ENCODE data around the gene NEO1. TPM values are rescaled to one million over a fixed set of nuclear protein-coding genes. Genes with fewer than 3 reads are reported as not detected.

The NEO1 gene
- total RNA-seq, 1 donor from 2014 or later, result 24.9 TPM

GRCh38 chr15:73035221-73035620 lies 17.0 kb upstream of the NEO1 start:
- H3K36me3 Mint-ChIP-seq (ENCODE audit: unreplicated experiment), result no peaks in the 10 kb centered on the region
- no peak overlapping the region for H3K4me3 Mint-ChIP-seq (ENCODE audit: unreplicated experiment)
- no peak for DNase-seq (ENCODE audit: extremely low spot score, unreplicated experiment)
- H3K27me3 Mint-ChIP-seq (ENCODE audit: unreplicated experiment), result peaks cover 47% of the 10 kb centered on the region
- H3K9me3 Mint-ChIP-seq (ENCODE audit: unreplicated experiment), result no peaks in the 10 kb centered on the region
- no peak for TF ChIP-seq CTCF (IDR thresholded peaks at IDR 0.05)
- H3K27ac Mint-ChIP-seq (ENCODE audit: unreplicated experiment), result no peak overlapping the region
- H3K4me1 Mint-ChIP-seq (ENCODE audit: unreplicated experiment), result no peaks in the 10 kb centered on the region

GRCh38 chr15:73038220-73038619 lies 14.0 kb upstream of the NEO1 start:
- no peaks in the 10 kb centered on the region for H3K36me3 Mint-ChIP-seq (ENCODE audit: unreplicated experiment)
- H3K4me1 Mint-ChIP-seq (ENCODE audit: unreplicated experiment), result no peaks in the 10 kb centered on the region
- H3K27ac Mint-ChIP-seq (ENCODE audit: unreplicated experiment), result no peak overlapping the region

GRCh38 chr15:73046073-73046472 lies 6.2 kb upstream of the NEO1 start:
- no peak overlapping the region for H3K27ac Mint-ChIP-seq (ENCODE audit: unreplicated experiment)
- no peak overlapping the region for H3K4me3 Mint-ChIP-seq (ENCODE audit: unreplicated experiment)
- H3K4me1 Mint-ChIP-seq (ENCODE audit: unreplicated experiment), result no peaks in the 10 kb centered on the region
- no peak for DNase-seq (ENCODE audit: extremely low spot score, unreplicated experiment)
- TF ChIP-seq CTCF (IDR thresholded peaks at IDR 0.05), result no peak
- H3K9me3 Mint-ChIP-seq (ENCODE audit: unreplicated experiment), result no peaks in the 10 kb centered on the region
- H3K36me3 Mint-ChIP-seq (ENCODE audit: unreplicated experiment), result no peaks in the 10 kb centered on the region
- H3K27me3 Mint-ChIP-seq (ENCODE audit: unreplicated experiment), result peaks cover 40% of the 10 kb centered on the region

More at GRCh38 chr15:73038220-73038619, 14.0 kb upstream of the NEO1 start:
- no peak for TF ChIP-seq CTCF (IDR thresholded peaks at IDR 0.05)
- no peaks in the 10 kb centered on the region for H3K9me3 Mint-ChIP-seq (ENCODE audit: unreplicated experiment)
- DNase-seq (ENCODE audit: extremely low spot score, unreplicated experiment), result no peak
- no peak overlapping the region for H3K4me3 Mint-ChIP-seq (ENCODE audit: unreplicated experiment)
- peaks cover 39% of the 10 kb centered on the region for H3K27me3 Mint-ChIP-seq (ENCODE audit: unreplicated experiment)

- no peaks in the 10 kb centered on the region for H3K36me3 Mint-ChIP-seq (ENCODE audit: unreplicated experiment)
- TF ChIP-seq CTCF (IDR thresholded peaks at IDR 0.05), result no peak
- no peaks in the 10 kb centered on the region for H3K4me1 Mint-ChIP-seq (ENCODE audit: unreplicated experiment)
- no peak overlapping the region for H3K27ac Mint-ChIP-seq (ENCODE audit: unreplicated experiment)
- H3K4me3 Mint-ChIP-seq (ENCODE audit: unreplicated experiment), result no peak overlapping the region
- no peak for DNase-seq (ENCODE audit: extremely low spot score, unreplicated experiment)
- no peaks in the 10 kb centered on the region for H3K9me3 Mint-ChIP-seq (ENCODE audit: unreplicated experiment)
- peaks cover 40% of the 10 kb centered on the region for H3K27me3 Mint-ChIP-seq (ENCODE audit: unreplicated experiment)
These were observed 4.4 kb upstream of the NEO1 start for GRCh38 chr15:73047882-73048281.

- H3K36me3 Mint-ChIP-seq (ENCODE audit: unreplicated experiment), result no peaks in the 10 kb centered on the region
- no peaks in the 10 kb centered on the region for H3K9me3 Mint-ChIP-seq (ENCODE audit: unreplicated experiment)
- no peak overlapping the region for H3K27ac Mint-ChIP-seq (ENCODE audit: unreplicated experiment)
These were observed 3.5 kb upstream of the NEO1 start for GRCh38 chr15:73048624-73049295.

More at GRCh38 chr15:73048624-73049295, 3.5 kb upstream of the NEO1 start:
- DNase-seq (ENCODE audit: extremely low spot score, unreplicated experiment), result no peak
- no peak overlapping the region for H3K4me3 Mint-ChIP-seq (ENCODE audit: unreplicated experiment)
- H3K4me1 Mint-ChIP-seq (ENCODE audit: unreplicated experiment), result peaks cover 8% of the 10 kb centered on the region
- peaks cover 40% of the 10 kb centered on the region for H3K27me3 Mint-ChIP-seq (ENCODE audit: unreplicated experiment)
- TF ChIP-seq CTCF (IDR thresholded peaks at IDR 0.05), result no peak
